ENCODE measurements around the gene ALK.

DNA sequence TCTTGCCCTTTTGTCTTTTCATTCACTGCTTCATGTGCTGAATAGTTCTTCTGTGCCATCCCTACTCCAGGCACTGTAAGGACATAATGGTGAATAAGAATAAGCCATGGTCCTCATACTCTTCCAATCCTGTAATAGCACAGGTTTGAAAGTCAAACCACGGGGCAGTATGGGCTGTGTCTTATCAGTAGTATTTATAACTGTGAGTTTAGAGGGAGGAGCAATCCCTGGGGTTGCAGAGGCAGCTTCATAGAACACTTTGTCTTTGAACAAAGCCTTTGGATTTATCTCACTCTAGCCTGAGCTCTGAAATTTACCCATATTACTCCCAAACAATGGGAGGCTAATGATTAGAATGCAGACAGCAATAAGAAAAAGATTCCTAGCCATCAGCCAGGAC, 30.2 kb upstream of the ALK start:
- TF ChIP-seq, protein P1, sequence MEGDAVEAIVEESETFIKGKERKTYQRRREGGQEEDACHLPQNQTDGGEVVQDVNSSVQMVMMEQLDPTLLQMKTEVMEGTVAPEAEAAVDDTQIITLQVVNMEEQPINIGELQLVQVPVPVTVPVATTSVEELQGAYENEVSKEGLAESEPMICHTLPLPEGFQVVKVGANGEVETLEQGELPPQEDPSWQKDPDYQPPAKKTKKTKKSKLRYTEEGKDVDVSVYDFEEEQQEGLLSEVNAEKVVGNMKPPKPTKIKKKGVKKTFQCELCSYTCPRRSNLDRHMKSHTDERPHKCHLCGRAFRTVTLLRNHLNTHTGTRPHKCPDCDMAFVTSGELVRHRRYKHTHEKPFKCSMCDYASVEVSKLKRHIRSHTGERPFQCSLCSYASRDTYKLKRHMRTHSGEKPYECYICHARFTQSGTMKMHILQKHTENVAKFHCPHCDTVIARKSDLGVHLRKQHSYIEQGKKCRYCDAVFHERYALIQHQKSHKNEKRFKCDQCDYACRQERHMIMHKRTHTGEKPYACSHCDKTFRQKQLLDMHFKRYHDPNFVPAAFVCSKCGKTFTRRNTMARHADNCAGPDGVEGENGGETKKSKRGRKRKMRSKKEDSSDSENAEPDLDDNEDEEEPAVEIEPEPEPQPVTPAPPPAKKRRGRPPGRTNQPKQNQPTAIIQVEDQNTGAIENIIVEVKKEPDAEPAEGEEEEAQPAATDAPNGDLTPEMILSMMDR (IDR thresholded peaks at IDR 0.05), result no peak
- no peak for TF ChIP-seq ZFX (IDR thresholded peaks at IDR 0.05; ENCODE audit: borderline replicate concordance)

Data from 22Rv1 (cell line).